DOHH2 (cell line): ENCODE results near the gene CACNG8.

Source experiments
- H3F3A ChIP-seq: fragments of 200-600 bp; sonication (generic), shearing (Covaris generic); 2 replicates; pipeline ENCODE4 v1.6.0; 2016; ENCODE audit warnings: antibody characterized with exemption, mild to moderate bottlenecking; ENCODE audit not compliant: control insufficient read depth, insufficient read depth
- H3K27ac ChIP-seq: fragments of 200-600 bp; sonication (generic); 2 replicates; pipeline ENCODE4 v1.5.1; 2014; ENCODE audit warnings: low read depth, mild to moderate bottlenecking, low read length, moderate library complexity
- H3K27me3 ChIP-seq: fragments of 200-600 bp; sonication (generic); 2 replicates; pipeline ENCODE4 v1.6.1; 2014; ENCODE audit warnings: mild to moderate bottlenecking, low read length, mixed read lengths; ENCODE audit not compliant: control insufficient read depth
- H3K36me3 ChIP-seq: fragments of 200-600 bp; sonication (generic); 2 replicates; pipeline ENCODE4 v1.6.1; 2014; ENCODE audit warnings: mild to moderate bottlenecking, low read length, moderate library complexity, mixed read lengths; ENCODE audit not compliant: control insufficient read depth
- H3K4me1 ChIP-seq: fragments of 200-600 bp; sonication (generic); 2 replicates; pipeline ENCODE4 v1.6.1; 2014; ENCODE audit warnings: mild to moderate bottlenecking, low read length, mixed read lengths; ENCODE audit not compliant: control insufficient read depth
- H3K4me2 ChIP-seq: fragments of 200-600 bp; sonication (generic); 2 replicates; pipeline ENCODE4 v1.6.0; 2014; ENCODE audit warnings: mild to moderate bottlenecking, low read length, moderate library complexity
- H3K4me3 ChIP-seq: fragments of 200-600 bp; sonication (generic); 2 replicates; pipeline ENCODE4 v1.5.1; 2014; ENCODE audit warnings: mild to moderate bottlenecking, low read length, mixed read lengths
- H3K79me2 ChIP-seq: fragments of 200-600 bp; sonication (generic); 2 replicates; pipeline ENCODE4 v1.6.1; 2014; ENCODE audit warnings: mild to moderate bottlenecking, low read length, mixed read lengths; ENCODE audit not compliant: control insufficient read depth
- H3K9me2 ChIP-seq: fragments of 200-600 bp; sonication (generic); replicated peaks from 2 replicates; pipeline ENCODE4 v1.6.1; 2014; ENCODE audit warnings: mild to moderate bottlenecking, low read length, mixed read lengths; ENCODE audit not compliant: control insufficient read depth
- H3K9me3 ChIP-seq: fragments of 200-600 bp; sonication (generic); 2 replicates; pipeline ENCODE4 v1.6.1; 2014; ENCODE audit warnings: antibody characterized with exemption, low read length, mixed read lengths; ENCODE audit not compliant: control insufficient read depth, insufficient read depth
- H4K20me1 ChIP-seq: fragments of 200-600 bp; sonication (generic); 2 replicates; pipeline ENCODE4 v1.6.0; 2014; ENCODE audit warnings: low read depth, mild to moderate bottlenecking, antibody characterized with exemption, low read length, moderate library complexity; ENCODE audit not compliant: control insufficient read depth, insufficient read depth
- EZH2phosphoT487 ChIP-seq: fragments of 200-600 bp; sonication (generic); IDR thresholded peaks from 2 replicates; pipeline ENCODE4 v1.6.1; 2017; ENCODE audit warnings: borderline replicate concordance, mild to moderate bottlenecking, antibody characterized with exemption, low read length, moderate library complexity, mixed read lengths
- TF ChIP-seq, protein P1 (sequence below): fragments of 200-600 bp; sonication (generic); IDR thresholded peaks from one replicate; pipeline ENCODE4 v1.5.1; 2014; ENCODE audit warnings: antibody characterized with exemption, mild to moderate bottlenecking, low read depth, low read length; ENCODE audit not compliant: poor library complexity, severe bottlenecking

Gene CACNG8

DNA sequence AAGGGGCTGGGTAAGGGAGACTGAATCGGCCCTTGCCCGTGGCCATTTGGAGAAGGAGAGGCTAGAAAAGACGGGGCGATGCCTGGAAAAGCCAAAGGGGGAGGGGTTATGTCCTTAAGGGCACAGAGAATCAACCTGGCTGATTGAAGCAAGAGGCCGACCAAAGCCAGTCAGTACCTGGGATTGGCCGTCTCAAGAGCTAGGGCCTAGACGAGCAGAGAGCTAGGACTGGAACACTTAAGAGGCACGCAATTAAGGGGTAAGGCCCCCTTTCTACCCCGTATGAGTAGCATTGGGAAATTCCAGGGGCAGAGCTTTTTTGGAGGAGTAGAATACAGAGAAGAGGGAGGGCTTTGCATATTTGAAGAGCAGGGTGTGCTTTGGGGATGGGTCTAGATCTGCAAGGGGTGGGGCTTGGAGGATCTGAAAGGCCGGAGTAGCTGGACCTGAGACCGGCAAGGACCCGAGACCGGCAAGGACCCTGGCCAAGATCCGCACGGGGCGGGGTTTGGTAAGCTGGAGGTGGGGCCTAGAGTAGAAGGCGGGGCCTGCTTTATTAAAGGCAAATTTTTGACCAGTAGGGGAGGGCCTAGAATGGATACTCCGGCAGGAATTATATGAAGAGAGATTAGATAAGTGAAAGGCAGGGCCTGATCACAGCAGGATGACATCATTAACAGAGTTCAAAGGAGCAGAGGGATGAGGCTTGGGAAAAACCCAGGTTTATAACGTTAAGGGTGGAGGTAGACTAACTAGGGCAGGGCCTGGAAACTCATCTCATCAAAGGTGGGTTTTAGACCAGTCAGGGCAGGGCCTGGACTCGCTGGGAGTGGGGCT, 18.0 kb downstream of the CACNG8 start:
- TF ChIP-seq EZH2phosphoT487, result no peak
- TF ChIP-seq, protein P1, sequence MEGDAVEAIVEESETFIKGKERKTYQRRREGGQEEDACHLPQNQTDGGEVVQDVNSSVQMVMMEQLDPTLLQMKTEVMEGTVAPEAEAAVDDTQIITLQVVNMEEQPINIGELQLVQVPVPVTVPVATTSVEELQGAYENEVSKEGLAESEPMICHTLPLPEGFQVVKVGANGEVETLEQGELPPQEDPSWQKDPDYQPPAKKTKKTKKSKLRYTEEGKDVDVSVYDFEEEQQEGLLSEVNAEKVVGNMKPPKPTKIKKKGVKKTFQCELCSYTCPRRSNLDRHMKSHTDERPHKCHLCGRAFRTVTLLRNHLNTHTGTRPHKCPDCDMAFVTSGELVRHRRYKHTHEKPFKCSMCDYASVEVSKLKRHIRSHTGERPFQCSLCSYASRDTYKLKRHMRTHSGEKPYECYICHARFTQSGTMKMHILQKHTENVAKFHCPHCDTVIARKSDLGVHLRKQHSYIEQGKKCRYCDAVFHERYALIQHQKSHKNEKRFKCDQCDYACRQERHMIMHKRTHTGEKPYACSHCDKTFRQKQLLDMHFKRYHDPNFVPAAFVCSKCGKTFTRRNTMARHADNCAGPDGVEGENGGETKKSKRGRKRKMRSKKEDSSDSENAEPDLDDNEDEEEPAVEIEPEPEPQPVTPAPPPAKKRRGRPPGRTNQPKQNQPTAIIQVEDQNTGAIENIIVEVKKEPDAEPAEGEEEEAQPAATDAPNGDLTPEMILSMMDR, result no peak

GRCh38 chr19:53981376-53981951, 18.7 kb downstream of the CACNG8 start:
- Histone ChIP-seq H3K4me2 (no peak overlapping the region), H3K27ac (no peak overlapping the region), H3K4me1 (peaks cover 4% of the 10 kb centered on the region), H3K9me3 (peaks cover 4% of the 10 kb centered on the region; the same call in 1 of the 2 replicates), H3F3A (no peaks in the 10 kb centered on the region), H3K27me3 (no peaks in the 10 kb centered on the region), H3K36me3 (no peaks in the 10 kb centered on the region), H3K4me3 (no peak overlapping the region), H4K20me1 (no peaks in the 10 kb centered on the region), H3K79me2 (no peaks in the 10 kb centered on the region), H3K9me2 (no peaks in the 10 kb centered on the region)
- TF ChIP-seq, protein P1, result no peak
- TF ChIP-seq EZH2phosphoT487, result no peak

More for the DNA sequence above, 18.0 kb downstream of the CACNG8 start:
- no peaks in the 10 kb centered on the region for H3K36me3 ChIP-seq
- H3K4me2 ChIP-seq, result no peak overlapping the region
- no peak overlapping the region for H3K4me3 ChIP-seq
- no peaks in the 10 kb centered on the region for H3K79me2 ChIP-seq
- no peaks in the 10 kb centered on the region for H3F3A ChIP-seq
- H3K27me3 ChIP-seq, result no peaks in the 10 kb centered on the region
- H3K4me1 ChIP-seq, result peaks cover 4% of the 10 kb centered on the region
- peaks cover 4% of the 10 kb centered on the region; the same call in 1 of the 2 replicates for H3K9me3 ChIP-seq
- H4K20me1 ChIP-seq, result no peaks in the 10 kb centered on the region
- H3K27ac ChIP-seq, result no peak overlapping the region
- H3K9me2 ChIP-seq, result no peaks in the 10 kb centered on the region

DNA sequence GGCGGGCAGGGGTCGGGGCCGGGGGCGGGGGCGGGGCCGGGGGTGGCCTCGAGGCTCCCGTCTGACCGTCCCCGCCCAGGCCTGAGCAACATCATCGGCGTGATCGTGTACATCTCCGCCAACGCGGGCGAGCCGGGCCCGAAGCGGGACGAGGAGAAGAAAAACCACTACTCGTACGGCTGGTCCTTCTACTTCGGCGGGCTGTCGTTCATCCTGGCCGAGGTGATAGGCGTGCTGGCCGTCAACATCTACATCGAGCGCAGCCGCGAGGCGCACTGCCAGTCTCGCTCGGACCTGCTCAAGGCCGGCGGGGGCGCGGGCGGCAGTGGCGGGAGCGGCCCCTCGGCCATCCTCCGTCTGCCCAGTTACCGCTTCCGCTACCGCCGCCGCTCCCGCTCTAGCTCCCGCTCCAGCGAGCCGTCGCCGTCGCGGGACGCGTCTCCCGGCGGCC, 19.3 kb downstream of the CACNG8 start:
- peaks cover 4% of the 10 kb centered on the region; the same call in 1 of the 2 replicates for H3K9me3 ChIP-seq
- H3K4me2 ChIP-seq, result no peak overlapping the region
- H3K9me2 ChIP-seq, result no peaks in the 10 kb centered on the region
- no peaks in the 10 kb centered on the region for H3K79me2 ChIP-seq
- no peak overlapping the region for H3K27ac ChIP-seq
- no peaks in the 10 kb centered on the region for H3F3A ChIP-seq
- no peaks in the 10 kb centered on the region for H3K27me3 ChIP-seq
- TF ChIP-seq, protein P1, result no peak
- no peak for TF ChIP-seq EZH2phosphoT487
- H3K4me3 ChIP-seq, result no peak overlapping the region
- no peaks in the 10 kb centered on the region for H3K36me3 ChIP-seq
- no peaks in the 10 kb centered on the region for H4K20me1 ChIP-seq
- peaks cover 4% of the 10 kb centered on the region for H3K4me1 ChIP-seq
